ENCODE data around the gene PTPN18.

PTPN18 gene

DNA sequence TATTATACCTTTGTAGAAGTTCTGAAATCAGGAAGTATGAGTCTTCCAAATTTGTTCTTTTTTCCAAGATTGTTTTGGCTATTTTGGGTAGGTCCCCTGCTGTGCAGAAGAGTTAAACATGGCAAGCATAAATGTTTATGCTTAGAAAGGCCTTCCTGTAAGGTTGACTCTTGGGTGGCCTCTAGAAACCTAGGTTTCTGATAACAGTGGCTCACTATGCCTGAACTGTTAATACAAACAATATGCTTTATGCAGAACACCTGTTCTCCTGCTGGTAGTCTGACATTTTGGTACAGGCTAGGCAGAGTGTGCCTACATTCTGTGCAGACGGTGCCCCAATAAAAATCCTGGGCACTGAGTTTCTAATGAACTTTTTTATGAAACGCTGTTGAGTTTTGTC is 10.1 kb downstream of the PTPN18 start:
- no peak for DNase-seq

DNA sequence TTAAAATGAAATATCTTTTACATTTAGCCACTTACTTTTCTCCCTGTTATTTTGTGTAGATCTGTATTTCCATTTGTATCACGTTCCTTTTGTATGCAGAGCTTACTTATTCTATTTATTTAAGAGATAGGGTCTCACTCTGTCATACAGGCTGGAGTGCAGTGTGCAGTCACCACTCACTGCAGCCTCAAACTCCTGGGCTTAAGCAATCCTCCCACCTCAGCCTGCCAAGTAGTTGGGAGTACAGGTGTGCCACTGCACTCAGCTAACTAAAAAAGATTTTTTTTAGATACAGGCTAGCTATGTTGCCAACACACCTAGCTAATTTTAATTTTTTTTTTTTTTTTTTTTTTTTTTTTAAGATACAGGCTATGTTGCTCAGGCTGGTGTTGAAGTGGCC is 10.9 kb downstream of the PTPN18 start:
- no peak for DNase-seq

DNA sequence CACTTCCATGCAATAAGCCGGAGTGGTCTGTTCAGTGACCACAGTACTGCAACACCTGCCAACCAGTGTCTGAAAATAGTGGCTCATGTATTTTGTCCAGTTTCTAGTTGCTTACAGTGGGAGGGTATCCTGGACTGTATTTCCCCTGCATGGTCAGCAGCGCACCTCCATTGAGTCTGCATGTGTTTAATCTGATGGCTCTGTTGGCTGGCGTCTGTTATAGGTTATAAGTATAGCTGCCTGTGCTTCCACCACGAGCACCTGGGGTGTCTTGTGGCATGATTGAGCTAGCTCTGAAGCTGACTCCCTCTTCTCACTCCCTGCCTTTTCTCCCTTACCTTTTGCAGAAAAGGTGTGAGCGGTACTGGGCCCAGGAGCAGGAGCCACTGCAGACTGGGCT is 12.9 kb downstream of the PTPN18 start:
- DNase-seq: no peak

DNA sequence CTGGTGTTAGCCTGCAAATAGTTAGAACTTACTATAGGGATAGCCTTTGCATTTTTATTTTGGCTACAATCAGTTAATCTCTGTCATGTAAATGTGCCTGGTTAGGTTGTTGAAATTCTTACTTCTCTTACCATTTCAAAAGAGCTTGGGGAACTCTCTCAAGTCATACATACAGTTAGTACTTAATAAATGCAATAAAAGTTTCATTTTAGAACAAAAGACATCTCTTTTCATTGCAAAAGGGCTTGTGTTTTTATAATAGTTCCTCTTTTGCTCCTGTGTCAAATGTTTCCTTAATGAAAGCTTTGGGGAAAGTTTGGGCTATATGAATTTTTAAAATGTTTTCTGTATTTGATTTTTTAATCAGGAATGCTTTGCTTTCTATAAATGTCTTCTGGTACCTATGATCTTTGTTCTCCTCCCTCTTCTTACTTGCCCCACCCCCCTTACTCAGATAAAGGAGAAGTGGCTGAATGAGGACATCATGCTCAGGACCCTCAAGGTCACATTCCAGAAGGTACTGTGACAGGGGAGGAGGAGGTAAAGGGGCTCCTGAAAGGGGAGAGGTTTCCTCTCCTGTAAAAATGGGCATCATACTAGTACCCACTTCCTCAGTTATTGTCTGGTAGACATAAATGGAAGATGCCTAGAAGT is 13.6 kb downstream of the PTPN18 start:
- no peak for DNase-seq

DNA sequence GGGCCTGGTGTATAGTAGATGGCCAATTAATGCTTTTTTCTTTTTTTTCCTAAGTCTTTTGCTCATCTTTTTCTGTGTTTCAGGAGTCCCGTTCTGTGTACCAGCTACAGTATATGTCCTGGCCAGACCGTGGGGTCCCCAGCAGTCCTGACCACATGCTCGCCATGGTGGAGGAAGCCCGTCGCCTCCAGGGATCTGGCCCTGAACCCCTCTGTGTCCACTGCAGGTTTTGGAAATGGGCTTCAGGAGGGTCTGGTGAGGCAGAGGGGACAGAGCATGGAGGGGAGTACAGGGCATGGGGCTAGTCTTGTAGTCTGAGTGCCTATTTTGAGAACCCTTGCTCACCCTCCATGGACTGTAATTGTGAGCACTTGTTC is 14.1 kb downstream of the PTPN18 start:
- no peak for DNase-seq

DNA sequence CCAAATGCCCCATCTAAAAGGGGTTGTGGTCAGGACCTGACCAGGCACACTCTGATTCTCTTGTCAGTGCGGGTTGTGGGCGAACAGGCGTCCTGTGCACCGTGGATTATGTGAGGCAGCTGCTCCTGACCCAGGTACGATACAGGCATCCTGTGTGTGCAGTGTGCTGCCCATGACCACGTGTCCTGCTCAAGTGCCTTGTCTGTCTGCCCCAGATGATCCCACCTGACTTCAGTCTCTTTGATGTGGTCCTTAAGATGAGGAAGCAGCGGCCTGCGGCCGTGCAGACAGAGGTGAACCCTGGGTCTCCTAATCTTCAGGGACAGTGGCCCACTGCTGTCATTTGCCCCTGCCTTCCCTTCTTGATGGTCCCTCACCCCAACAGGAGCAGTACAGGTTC is 14.6 kb downstream of the PTPN18 start:
- DNase-seq: peak; percentile 59

DNA sequence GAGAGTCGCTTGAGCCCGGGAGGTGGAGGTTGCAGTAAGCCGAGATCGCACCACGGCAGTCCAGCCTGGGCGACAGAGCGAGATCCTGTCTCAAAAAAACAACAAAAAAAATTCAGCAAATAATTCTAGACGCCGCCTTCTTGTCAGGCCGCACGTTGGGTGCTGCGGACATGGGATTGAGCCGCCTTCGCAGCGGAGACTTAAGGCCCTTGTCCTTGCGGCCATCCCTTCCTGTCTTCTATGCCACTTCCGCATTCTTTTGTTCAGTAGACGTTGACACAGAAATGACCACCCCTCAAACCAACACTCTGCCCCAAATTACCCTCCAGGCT is 15.8 kb downstream of the PTPN18 start:
- no peak for DNase-seq

DNA sequence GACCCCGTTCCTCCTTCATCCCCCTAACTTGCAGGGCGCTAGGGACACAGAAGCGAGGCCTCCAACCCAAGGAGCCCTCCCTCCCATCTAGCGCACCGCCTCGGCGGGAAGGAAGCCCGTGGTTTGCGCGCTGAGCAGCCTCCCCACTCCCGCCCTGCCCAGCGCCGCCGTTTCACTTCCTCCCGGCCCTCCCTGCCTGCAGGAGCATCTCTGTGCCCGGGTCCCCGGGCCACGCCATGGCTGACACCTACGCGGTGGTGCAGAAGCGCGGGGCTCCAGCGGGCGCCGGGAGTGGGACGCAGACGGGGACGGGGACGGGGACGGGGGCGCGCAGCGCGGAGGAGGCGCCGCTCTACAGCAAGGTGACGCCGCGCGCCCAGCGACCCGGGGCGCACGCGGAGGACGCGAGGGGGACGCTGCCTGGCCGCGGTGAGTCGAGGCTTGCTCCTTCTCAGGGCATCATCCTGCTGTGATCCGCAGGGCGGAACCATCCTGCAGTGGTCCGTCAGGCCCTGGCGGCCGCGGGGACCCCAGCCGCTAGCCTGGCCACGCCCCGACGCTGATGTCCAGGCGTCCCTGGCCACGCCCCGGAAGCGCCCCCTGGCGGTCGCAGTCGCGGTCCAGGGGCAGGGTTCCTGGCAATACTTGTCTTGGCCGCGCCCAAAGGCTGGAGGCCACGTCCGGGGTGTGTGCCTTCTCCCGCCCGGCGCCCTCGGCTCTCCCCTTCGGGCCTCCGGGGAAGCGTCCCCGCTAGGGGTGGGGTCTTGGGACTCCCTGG is 16.4 kb downstream of the PTPN18 start:
- DNase-seq: peak; percentile 64

DNA sequence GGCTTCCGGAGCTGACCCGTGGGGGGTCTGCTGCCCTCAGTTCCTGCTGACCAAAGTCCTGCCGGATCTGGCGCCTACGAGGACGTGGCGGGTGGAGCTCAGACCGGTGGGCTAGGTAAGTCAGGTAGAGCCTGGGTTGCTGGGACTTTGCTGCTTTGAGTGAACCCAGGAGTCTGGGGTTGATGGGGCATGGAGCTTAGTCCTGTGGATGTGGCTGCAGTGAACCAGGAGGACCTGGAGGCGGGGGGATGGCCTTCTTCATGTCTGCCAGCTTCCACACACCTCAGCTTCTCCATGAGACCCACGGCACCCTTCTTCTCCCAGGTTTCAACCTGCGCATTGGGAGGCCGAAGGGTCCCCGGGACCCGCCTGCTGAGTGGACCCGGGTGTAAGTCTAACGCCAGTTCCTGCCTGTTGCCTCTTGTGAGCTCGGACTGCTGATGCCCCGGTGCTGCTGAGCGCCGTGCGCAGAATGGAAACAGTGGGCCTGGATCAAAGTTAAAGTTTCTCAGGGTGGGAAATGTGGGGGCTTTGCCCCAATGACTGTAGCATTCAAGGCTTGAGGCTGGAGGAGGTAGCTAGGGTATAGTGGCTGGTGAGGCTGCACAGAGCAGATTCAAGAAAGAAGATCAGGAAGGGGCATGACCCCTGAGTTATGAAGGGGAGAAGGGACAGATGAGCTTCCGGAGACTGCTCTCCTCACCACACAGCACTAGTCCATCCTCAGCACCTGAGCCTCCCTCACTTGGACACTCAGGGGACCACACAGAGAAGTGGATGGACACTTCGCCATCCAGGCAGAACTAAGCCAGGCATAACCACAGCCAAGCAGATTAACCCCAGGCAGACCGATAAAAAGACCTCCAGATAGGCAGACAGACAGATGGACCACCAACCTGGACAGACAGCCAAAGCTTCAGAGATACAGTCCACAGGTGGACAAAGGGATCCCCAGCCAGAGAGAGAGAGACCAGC is 17.3 kb downstream of the PTPN18 start:
- DNase-seq: no peak

DNA sequence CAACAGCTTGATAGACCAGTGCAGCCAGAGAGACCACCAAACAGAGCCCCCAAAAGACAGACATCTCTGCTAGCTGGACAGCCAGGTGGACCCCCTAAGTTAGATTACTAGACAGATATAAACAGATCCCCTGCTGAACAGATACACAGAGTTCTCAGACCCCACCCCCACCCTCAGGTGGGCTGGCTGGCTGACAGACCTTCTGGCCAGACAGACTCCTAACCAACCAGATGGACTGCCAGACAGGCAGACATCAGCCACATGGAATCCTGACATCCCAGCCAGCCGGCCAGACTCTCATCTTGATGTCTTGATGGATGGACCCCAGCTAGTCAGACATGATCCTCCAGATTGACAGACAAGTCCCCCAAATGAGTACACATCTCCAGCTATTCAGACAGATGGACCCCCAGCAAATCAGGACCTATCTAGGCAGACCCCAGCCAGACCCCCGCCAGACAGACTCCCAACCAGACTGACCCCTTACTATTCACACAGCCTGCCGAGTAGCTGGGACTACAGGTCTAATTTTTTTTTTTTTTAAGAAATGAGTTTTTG is 18.0 kb downstream of the PTPN18 start:
- no peak for DNase-seq

DNA sequence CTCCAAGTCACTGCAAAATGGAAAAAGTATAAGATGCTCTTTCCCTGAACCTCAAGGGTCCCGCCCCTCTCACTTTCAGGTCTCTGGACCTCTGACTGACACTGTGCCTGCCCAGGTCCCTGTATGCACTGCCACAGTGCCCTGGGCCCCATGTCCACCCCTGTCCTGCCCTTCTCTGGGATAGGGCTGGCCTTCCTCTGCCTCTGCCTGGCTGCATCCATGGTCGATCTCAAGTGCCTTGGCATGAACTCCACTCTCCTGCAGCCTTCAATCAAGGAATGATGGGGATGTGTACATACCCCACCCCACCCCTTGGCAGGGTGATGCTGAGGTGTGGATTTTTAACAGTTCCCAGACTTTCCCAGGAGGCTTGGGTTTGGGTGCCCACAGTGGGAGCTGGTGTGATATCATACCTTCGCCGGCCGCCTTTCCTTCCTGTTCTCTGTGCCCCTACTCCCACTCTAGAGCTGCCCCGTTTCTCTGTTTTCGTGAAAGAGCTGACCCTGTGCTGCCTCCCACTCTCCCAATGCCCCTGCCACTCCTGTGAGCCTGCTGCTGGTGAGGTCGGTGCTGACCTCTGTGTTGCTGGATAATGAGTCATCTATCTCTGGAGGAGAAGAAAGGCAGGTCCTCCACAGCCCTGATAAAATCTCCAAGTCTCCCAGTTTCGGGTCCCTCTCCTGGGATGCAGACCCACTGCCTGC is 18.9 kb downstream of the PTPN18 start:
- no peak for DNase-seq

DNA sequence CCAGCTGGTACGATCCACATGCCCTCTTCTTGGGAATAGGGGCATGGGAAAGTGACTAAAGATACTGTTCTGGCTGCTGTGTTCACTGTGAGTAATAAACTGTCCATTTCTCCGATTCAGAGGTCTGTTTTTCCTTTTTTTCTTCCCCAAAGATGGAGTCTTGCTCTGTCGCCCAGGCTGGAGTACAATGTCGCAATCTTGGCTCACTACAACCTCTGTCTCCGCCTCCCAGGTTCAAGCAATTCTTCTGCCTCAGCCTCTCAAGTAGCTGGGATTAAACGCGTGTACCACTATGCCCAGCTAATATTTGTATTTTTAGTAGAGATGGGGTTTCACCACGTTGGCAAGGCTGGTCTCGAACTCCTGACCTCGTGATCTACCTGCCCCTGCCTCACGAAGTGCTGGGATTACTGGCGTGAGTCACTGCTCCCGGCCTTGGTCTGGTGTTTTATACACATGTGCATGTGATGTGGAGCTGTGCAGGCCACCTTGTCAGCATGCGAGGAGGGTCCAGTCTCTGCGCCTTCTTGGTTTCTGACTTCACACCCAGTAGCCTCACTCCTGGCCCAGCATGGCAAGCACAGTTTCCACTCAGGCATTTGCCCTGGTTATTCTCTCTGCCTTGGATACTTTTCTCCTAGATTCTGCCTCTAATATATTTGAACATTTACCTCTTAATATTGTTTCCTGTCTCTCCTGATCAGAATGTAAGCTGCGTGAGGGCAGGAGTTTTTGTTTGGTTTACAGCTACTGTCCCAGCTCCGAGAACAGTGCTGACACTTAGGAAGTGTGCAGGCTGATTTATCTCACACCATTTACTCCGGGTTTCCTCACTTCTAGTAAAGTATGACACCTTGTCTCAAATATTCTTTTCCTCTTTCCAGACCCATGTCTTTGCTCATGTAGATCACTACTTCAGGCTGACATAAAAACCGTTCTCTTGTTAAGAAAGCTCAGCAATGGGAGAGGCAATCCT is 19.7 kb downstream of the PTPN18 start:
- no peak for DNase-seq

DNA sequence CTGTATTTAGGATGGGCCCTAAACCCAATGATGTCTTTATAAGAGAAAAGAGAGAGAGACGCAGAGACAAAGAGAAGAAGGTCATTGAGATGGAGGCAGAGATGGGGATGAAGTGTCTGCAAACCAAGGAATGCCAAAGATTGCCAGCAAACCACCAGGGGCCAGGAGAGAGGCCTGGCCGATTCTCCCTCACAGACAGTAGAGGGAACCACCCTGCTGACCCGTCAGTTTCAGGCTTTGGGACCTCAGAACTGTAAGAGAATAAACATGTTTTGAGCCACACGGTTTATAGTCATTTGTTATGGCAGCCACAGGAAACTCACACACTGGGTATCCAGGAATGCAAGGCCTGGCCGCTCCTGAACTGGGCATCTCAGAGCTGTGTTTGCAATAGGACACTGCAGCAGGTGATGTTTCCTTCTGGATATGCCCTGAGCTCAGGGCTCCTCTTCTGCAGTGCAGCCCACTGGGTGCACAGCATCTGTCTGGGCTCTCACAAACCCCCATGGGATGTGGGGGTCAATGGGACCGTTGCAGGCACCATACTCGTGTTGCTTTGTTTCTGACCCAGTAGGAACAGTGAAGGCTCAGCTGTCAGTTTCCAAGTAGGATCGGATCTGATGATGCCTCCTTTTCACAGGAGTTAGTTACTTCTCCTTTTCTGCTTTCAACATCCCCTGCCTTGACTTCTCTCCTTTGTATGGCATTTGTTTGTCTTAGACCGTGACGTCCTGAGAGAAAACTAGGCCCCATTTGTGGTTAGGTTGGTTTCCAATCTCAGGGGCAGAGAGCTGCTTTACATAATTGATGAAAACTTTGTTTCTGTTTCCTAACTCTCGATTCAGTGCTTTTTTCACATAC is 20.8 kb downstream of the PTPN18 start:
- no peak for DNase-seq

DNA sequence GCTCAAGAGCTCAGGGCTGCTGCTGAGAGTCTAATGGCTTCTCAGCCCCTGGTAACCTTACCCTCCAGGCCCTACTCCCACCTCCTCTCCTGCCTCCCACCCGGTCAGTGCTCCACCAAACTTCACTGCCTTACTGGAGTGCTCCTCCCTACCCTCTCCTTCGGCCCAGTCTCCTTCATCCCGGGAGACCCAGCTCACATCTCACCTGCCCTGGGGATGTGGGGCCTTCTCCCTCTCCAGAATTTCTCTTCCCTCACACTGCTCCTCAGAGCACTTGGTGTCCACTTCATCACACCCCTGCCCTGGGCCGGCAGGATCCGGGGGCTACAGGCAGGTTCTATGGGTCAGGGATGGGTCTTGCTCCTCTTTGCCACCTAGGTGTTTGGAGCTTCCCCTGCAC is 21.6 kb downstream of the PTPN18 start:
- DNase-seq: no peak

DNA sequence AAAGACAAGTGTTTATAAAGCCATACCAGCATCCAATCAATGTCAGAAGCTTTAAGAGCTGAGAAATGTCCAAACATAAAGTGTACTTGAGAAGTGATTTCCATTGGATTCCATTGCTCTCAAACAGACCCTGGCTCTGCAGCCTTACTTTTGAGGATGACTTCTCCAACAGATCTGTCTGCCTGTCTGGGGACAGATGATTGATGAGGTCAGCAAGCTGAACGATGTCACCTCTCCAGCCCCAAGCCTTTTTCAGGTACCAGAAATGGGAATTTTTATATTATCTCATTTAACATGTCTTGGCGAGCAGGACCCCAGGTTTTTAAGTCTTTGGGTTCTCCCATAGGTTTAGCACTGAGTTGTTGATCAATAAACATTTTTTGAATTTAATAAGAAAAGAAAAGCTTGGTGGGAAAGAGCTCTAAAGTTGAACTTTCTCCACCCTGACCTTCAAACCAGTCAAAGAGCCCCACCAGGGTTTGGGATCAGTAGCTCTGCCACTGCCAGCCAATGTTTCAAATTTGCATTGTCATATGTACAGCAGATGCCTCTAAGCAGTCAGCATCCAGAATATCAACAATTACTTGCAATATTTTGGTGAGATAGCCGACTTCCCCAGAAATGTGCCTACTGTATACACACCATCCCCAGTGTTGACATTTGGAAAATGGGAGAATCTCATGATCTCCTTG is 22.5 kb downstream of the PTPN18 start:
- no peak for DNase-seq

DNA sequence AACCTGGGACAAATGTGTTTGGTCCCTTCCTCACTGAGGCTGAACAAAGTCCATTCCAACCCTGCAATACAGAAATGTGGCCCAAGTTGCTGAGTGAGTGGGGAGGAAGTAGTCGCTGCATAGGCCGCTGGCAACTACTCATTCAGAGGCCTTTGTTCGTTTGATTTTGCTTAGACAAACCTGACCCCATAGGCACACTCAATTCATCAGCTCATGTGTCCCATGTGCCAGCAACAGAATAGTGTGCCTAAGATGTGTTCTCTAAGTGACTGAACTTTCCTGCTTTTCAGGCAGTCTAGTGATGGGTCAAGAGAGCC is 23.0 kb downstream of the PTPN18 start:
- DNase-seq: no peak

DNA sequence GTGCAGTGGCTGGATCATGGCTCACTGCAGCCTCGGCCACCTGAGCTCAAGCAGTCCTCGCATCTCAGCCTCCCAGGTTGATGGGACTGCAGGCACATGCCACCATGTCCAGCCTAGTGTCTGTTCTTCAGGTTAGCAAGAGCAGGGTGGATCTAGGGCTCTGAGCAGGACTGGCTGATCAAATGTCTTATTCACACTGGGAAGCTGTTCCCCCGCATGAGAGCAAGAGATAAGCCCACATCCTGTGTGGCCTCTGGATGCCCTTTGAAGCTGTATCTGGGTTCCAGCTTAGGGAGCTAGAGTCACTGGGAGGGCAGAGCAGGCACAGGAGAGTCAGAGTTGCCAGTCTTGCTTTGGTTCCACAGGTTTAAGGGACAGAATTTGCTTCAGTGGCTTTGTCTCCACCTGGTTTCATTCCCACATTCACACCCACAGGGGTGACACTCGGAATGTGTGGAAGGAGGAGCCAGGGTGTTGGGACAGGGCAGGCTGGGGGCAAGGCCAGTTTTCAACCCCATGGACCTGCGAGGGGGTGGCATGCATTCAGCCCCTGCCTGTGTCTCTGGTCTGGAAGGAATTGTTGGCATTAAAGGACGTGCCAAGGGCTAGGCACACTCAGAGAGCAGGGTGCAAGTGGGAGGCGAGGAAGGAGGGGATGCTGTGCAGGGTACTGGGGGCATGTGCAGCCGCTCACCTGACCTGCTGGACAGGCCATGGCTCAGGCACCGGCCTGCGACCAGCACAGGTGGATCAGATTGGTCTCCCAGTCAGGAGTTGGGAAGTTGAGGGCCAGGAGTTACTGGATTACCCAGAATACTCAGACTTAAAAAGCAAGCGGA is 24.5 kb downstream of the PTPN18 start:
- no peak for DNase-seq

DNA sequence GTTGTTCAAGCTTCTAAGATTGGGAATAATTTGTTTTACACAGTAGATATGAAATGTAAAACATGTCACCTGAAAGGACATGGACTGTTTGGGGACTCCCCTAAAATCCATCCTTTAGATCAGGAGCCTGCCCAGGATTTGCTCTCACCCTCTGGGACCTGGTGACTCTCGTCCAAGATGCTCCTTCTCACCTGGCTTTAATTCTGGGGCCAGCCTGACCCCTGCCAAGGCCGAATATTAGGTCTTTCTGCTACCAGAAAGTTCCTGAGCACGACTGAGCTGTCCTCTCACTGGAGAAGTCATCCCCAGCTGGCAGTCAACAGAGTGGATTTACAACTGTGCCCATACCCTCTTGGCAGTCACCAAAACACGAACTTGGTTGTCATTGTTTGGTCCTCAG is 25.3 kb downstream of the PTPN18 start:
- DNase-seq: no peak

DNA sequence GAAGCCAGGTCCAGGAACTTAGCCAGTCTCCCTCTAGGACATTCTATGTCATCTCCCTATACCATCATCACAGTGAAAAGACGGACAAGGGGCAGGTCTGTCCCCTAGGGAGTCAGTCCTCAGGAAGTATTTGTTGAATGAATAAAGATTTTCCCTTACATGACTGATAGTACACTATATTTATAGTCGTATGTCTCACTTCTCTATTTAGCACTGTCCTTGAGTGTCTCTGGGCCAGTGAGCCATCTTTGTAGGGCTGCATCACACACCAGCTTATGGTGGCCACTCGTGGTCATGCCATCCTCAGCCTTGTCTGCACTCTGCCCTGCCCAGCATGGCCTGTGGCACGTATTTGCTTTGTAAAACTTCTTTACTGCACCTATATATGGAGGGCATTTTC is 25.8 kb downstream of the PTPN18 start:
- DNase-seq: no peak

Data from CD4-positive, alpha-beta T cell treated with Interleukin-4 for 4 hours (primary cell).